SU-DHL-6 (cell line): Measurements from ENCODE around the gene RANBP1.

ENCODE experiments used
- CTCF ChIP-seq: fragments of 200-600 bp; sonication (generic); IDR thresholded peaks from one replicate; pipeline ENCODE4 v1.5.1; 2017; ENCODE audit warnings: antibody characterized with exemption, mild to moderate bottlenecking, low read length, moderate library complexity; ENCODE audit not compliant: insufficient read depth, poor library complexity, severe bottlenecking
- EZH2phosphoT487 ChIP-seq: fragments of 200-600 bp; sonication (generic), shearing (Covaris generic); conservative IDR thresholded peaks from 2 replicates; pipeline ENCODE4 v1.6.1; 2018; ENCODE audit warnings: mild to moderate bottlenecking, antibody characterized with exemption, low read length, moderate library complexity, mixed read lengths

- TF ChIP-seq CTCF (no peak), EZH2phosphoT487 (no peak)
These were observed 25.1 kb upstream of the RANBP1 start for GRCh38 chr22:20090730-20091240.
